HG02870 (cell line): Measurements from ENCODE around the gene SPRR1A.

Experiments
- ATAC-seq: cut with Tn5 transposase; IDR thresholded peaks from one replicate; pipeline ENCODE4 v1.9.1; 2021; ENCODE audit warnings: mild to moderate bottlenecking, moderate library complexity; ENCODE audit not compliant: unreplicated experiment

SPRR1A gene, protein sequence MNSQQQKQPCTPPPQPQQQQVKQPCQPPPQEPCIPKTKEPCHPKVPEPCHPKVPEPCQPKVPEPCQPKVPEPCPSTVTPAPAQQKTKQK

DNA sequence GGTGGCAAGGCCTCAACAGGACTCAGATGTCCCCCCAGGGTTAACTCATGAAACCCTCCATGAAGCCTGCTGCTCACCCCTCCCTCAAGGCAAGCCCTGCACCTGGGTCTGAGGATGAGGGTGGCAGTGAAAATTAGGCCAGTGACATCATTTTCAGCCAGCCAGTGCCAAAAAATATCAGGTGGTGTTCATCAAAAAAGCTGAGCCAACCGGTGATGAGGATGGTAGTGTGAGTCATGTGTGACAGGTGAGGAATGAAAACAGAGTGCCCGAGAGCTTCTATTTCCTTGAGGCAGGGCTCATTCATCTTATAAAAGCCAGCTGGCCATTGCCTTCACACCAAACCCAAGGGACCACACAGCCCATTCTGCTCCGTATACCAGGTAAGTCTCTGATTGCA, at the start of gene SPRR1A:
TSS of gene SPRR1A (plus strand) at position 339 of the 400 bp plus-strand sequence. CDS start 1,150 bp downstream, outside the sequence.
- no peak for ATAC-seq

DNA sequence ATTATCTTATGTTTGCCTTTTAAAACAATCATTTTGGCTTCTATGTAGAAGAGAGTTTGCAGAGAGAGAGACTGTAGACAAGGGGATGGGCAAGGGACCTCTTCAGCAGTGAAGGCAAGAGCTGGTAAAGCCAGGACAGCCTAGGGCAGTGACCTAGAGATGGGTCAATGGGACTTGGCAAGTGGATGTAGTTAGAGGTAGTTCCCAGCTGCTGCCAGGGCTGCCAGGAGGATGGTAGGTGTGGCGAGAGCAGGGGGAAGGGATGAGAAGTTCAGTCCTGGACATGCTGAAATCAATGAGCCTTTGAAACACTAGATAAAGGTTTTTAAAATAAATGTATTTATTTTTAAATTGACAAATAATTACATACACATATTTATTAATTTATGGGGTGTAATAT, 43.3 kb upstream of the SPRR1A start:
- ATAC-seq: no peak

DNA sequence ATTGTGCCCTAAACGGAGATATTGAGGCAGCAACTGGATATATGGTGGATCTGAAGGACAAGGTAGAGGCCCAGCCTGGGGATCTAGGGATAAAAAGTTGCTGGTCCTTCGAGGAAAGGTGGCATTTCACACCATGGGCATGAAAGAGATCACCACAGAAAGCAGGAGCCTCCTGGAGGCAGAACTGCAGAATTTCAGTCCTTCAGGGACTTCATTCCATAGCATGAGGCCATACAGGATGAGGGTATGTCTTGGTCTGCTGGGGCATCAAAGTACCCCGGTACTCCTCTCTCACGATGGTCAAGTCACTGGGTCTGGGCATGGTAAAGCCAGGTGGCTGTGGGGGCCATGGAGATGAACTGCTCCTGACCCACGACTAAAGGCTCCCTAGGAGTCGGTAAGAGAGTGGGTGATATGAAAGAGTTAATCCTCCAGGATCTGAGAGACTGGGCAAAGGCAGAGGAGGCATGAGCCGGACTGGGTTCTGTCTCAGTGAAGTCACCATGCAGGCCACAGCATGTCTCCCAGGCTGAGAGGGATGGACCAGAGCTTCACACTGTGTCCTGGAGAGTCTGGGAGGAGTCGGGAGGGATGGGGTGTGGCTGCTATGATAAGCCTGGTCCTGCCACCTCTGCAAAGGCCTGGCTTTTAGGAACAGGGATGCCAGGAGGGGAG, 42.7 kb upstream of the SPRR1A start:
- no peak for ATAC-seq

DNA sequence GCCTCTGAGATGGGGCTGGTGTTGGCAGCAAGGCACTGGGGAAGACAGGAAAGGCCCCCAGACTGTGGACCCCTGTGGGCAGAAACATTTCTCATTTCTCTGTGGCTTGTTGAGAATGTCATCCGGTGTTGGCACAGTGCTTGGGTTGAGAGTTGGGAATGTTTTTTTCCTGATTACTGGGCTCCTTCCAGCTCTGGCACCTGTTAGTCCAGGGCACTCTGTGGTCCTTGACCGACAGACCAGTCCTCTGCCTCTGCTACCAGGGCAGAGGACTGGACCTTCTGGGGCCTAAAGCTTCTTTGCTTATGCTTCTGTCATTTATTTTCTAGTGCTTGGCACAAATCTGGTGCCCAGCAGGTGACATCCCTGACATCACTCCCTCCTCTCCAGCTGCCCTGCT, 41.7 kb upstream of the SPRR1A start:
- no peak for ATAC-seq

DNA sequence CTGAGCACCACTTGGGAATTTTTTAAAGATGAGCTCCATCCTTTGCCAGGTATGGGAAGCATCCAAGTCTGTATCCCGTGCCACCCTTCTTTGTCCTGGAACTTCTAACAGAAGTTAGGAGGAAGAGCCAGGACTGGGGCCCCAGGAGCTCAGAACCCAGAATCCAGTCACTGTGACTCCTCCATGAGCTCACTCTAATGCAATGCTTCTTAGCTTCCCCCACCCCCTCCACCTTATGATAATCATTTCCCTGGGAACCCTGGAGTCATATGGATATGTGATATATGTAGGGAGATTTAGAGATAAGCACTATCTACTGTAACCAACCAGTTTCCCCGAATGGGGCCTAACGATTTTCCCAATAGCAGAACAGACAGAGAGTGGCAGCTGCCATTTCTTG, 37.6 kb upstream of the SPRR1A start:
- ATAC-seq: no peak

DNA sequence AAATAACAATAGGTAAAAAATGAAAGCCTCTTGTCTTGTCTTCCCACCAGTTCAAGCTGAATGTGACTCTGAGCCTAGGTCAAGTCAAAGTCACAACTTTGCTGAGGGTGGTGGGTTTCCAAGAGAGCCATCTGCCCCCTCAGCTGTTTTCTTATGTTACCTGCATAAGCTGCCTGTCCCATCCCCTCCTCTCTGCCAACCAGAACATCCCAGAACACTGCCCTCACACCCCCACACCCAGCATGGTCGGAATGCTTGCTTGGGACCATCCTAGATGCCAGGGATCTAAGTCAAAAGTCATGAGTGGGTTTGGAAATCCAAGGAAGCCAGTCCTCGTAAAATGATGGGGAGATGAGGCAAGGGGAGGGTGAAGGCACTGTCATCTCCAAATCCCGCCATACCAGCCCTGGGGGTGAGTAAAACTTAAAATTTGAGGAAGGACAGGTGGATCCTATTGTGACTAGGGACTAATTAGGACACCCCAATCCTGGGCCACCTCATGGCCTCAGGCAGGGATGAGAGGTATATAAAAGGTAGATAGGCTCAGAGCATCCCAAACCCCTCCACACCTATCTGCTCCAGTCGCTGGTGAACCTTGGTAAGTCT, 37.1 kb upstream of the SPRR1A start, which contains the start of gene SPRR5:
TSS of gene SPRR5 (plus strand) at position 556 of the 606 bp plus-strand sequence. CDS start 1,349 bp downstream, outside the sequence.
- no peak for ATAC-seq

DNA sequence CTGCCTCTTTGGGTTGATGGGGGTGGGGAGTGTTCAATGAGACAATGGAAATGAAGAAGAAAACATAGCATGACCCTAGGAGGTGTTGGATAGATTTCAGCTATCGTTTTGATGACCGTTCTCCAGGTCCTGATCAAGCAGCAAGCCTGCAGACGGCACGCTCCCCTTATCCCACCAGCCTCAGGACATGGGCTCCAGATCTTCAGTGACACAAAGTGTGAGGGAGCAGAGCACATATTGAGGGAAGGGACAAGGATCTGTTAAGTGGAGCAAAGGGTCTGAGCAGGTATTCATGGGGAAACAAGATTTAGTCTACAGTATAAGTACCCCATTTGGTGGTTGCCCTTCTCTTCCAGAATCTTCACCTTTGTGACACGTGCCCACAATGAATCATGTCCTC, 32.2 kb upstream of the SPRR1A start:
- no peak for ATAC-seq

DNA sequence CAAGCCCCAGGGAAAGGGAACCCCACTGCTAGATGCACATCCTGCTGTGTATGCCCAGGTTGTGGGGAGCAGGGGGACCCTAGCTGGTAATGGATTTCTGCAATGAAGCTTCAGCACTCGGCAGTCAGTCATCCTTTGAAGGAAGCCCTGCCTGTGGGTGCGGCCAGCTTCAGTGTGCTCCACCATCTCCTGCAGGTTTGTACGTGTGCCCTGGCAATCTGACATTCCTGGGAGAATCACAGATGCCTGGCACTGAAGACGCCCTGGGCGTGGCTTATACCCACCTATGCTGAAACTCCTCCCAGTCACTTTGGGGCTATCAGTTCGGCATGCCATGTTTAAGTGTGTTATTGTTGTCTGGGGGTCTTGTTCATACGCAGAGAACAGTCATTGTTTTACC, 30.1 kb upstream of the SPRR1A start:
- no peak for ATAC-seq

DNA sequence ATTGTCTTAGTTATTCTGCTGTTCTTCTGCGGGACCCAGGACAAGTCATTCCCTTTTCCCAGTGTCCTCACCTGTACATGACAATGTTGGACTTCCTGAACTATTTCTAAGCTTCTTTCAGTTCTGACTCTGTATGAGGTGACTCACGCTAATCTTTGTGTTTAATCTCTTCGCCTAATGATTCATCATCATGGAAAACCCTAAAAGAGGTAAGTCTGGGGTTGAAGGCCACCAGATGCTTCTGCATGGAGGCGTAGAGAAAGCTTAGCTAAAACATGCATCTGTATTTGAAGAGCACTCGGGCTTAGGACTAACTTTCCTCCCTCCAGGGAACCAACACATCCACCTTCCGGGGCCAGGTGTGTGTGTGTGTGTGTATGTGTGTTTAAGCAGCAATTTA, 29.4 kb upstream of the SPRR1A start:
- no peak for ATAC-seq

DNA sequence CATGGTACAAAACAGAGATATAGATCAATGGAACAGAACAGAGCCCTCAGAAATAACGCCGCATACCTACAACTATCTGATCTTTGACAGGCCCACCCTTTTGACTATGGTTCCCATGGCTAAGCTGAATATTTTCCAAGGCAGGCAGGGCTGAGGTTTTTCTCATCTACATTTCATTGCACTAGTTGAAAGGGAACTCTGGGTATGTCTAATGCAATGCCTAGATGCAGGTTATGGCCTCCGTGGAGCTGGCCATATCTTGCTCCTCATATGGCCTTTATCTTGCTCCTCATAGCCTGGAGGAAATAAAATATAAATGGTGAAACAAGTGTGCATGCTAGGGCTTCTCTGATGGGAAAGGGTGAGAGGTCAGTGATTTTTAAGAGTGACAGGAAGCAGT, 26.3 kb upstream of the SPRR1A start:
- no peak for ATAC-seq

DNA sequence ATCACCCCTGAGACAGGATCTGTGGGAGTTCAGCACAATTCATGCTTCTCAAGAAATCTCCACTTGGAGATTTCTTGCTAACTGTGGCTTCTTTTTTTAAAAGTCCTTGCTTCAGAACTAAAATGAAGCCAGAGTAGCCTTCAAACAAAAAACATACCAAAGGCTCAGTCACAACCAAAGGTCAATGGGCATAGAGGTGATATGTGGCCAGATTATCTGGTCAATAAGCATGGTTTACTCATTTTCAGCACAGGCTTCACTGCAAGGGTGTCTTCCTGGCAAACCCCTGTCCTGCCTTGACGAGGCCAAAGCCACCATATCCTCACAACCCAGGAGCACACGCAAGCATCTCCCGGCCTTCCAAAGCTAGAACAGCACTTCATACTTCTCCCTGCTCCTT, 24.6 kb upstream of the SPRR1A start:
- ATAC-seq: no peak

DNA sequence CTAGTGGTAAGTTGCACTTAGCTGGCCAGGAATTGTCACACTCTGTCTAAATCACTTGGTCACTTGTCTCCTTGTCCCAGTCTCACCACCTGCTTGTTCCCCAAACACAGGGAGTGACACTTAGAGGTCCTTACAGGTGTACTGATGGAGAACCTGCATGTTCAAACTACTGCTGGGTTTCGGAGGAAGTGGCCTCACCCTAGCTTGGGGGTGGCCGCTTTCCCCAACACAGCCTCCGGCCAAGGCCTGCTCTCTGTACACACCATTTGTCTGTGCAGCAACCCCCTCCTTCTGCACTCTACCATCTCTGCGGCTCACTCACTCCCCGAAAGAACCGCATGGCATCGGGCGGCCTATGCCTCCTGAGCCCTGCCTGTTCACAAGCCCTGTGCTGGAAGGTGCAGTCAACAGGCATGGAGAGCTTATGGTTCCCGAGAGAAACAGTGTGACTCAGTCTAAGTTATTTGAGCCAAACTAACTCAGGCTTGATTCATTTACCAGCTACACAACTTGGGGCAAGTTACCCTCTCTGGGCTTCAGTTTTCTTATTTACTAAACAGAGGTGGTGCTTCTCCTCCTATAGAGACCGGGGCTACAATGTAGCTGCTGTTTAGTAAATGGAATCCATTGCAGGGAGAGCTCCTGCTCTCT, 24.0 kb upstream of the SPRR1A start:
- no peak for ATAC-seq

DNA sequence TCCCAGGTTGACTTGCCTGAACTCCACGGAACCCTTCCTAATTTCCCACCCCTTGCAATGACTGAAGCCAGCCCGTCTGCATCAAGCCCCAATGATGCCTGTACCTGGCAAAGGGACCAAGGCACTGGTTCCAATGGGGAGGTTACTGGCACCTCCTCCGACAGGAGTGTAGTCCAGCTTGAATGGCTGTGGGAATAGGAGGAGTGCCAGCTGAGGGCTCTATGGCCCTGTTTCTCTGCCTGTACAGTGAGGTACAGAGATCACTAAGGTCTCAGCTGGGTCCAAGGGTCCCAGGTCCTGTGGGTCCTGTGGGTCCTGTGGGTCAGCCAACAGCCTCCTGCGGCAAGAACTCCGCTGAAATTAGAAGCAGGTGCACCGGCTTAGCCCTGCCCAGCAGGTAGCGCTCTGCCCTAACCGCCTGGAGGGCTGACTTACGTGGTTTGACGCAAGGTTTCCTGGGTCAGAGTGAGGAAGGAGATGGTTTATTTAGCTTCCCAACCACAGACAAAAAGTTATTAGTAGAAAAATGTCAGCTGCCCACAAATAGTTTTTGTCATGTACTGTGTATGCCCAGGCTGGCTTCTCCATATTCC, 23.3 kb upstream of the SPRR1A start:
- no peak for ATAC-seq

DNA sequence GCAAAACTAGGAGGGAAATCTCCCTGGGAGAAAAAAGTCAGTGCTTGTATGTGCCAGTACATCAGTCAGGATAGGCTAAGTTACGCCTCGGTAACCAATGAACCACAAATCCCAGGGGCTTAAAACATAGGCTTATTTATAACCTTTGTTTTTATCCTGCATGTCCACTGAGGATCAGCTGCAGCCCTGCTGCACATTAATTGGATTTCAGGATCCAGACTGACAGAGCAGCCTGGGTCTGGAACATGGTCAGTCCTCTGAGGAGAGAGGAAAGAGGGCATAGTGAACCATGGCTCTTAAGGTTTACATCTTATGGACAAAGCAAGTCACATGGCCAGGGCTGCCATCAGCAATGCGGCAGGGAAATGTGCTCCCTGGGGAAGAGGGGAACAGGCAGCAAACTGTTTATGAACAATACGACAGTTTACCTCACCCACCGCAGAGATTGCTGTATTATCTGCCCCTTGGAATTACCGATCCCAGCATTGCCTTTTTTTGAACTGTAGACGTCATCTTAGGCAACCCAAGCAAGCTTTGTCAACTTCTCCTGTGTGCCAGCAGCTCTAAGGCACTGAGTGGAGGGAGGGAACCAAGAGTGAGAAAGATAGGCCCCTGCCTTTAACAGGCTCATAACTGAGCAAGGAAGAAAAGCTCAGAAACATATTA, 22.5 kb upstream of the SPRR1A start:
- no peak for ATAC-seq

DNA sequence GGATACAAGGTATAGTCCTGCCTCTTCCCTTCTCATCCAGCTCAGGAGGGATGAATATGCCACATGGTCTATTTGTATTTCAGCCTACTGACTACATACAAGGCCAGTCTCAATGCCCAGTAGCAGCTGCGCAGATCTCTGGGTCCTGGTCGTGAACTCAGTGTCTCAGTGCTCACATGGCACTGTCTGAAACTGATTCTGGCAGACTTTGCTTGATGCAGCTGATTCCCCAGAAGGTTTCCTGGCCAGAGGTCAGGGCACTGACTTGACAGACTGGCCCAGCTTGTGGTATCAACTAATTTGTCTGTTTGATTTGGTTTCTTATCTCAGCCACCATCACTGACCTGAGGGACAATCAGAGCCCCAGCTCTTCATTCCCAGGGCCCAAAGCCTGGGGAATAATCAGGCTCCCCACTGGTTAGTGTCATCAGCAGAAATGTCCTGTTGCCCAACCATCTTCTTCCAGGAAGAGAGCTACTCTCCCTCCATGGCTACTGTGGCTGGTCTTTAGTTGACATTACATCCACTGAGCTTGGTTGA, 20.9 kb upstream of the SPRR1A start:
- ATAC-seq: no peak

DNA sequence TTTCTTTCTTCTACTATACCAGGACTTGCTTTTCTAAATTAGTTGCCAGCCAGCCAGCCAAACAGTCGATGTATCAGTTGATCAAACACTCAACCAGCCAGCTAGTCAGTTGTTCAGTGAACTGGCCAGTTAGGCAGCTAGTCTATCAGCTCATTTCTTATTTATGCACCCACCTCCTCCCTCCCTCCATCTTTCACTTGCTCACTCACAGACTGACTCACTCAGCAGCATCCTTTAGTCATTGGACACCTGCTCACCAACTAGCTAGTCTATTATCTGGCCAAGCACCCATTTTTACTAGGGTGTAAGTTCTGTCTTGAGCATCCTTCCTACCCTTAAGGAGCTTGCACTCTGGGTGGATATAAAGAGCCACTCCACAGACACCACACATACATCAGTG, 19.3 kb upstream of the SPRR1A start:
- ATAC-seq: no peak

DNA sequence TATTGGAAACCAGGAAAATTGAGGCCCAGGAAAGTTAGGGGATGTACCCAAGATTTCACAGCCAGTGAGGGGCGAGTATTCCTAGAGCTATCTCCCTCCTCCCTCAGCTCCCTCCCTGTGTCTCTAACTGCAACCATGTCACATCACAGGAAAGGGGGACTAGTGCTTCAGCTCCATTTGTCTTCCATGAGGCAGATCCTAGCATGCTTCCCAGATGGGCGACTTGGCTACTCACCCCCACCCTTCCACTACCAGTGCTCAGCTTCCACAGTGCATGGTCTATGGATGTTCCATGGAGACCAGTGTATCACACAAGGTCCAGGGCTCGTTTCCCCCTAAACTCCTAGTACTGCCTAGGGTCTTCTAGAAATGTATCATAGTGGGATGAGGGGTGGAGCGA, 18.0 kb upstream of the SPRR1A start:
- no peak for ATAC-seq

DNA sequence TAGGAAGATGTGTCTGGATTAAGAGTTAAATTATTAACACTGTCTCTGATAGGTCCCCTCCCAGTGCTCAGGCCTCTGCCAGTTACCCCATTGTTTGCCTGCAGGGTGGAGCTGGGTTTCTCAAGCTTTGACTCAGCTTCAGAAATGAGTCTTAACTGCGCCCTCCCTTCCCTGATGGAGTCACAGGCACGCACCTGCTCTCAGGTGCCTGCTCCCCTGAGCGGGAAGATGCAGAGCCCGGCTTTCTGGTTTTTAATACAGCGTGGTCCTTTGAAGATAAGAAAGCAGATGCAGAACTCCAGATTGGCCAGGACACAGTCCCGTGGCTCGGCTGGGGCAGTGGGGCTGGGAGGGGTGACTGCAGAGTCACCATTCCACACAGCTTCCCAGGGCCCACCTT, 16.7 kb upstream of the SPRR1A start:
- ATAC-seq: no peak

DNA sequence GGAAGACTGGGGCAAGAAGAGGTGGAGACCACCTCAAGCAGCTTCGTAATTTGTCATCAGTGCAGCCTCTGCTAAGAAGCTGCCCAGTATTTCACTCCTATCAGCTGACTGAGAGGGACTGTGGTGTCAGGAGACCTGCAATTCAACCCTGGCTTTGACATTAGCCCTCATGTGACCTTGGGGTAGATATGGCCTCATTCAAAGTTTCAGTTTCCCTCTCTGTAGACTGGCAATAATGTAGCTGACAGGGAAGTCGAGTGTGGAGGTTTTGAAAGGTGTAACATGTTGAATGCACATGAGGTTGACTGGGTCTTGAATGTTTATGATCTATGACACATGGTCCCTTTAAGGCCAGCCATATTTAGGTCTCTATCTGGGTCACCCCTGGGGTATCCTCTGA, 15.6 kb upstream of the SPRR1A start:
- peak; percentile 88 for ATAC-seq

DNA sequence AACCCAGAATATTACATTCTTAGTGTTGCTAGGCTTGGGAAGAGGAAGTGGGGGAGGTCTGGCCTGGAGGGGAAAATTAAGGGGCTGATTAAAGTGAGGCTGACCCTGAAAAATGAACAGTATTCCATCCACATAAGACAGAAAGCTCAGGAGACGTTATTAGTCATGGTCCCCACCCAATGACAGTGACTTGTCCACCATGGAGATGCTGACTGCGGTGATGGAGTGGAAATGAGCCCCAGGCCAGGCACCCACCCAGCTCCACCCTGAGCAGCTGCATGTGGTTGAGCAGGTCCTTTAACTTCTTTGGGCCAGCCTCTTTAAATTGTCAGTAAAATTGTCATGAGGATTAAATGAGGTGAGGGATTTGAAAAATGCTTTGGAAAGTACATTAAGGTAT, 14.8 kb upstream of the SPRR1A start:
- no peak for ATAC-seq

DNA sequence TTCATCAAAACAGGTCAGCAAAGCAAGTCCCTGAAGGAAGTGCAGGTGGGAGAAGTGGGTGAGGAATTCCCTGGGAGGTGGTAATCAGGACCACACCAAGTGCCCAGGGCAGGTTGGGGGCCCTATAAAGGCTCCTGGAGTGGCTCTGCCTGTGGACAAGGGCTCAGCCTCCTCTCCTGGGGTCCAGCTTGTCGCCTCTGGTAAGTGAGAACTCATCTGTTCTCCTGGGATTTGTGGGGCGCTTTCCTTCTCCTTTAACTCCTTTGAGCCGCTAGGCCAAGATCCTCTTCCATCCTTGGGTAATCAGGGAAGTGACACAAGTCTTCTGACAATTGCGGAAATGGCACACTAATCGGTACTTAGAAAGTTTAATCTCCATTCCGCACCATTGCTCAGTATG, 13.4 kb upstream of the SPRR1A start, which contains the start of gene SPRR4:
TSS of gene SPRR4 (plus strand) at position 154 of the 400 bp plus-strand sequence. CDS start 1,243 bp downstream, outside the sequence.
- ATAC-seq: no peak
